Stimulated activated CD4-positive, alpha-beta T cell treated with anti-CD3 and anti-CD28 coated beads, Interleukin-1b, Interleukin-23, amount 100 ng/mL, for 1 hour (primary cell): ENCODE measurements around the gene CLIP4.

Experiments
- DNase-seq, 2 donors: peaks; one replicate each; pipeline ENCODE4 v3.0.0-alpha.2; 2020; ENCODE audit warnings: low read depth in 2 of 2

CLIP4 gene

GRCh38 chr2:29191817-29192216 is 76.6 kb downstream of the CLIP4 start:
- no peak for DNase-seq

- DNase-seq = no peak
Observed at GRCh38 chr2:29192526-29192925, 77.3 kb downstream of the CLIP4 start.

- no peak for DNase-seq
Observed at GRCh38 chr2:29193111-29193510, 77.9 kb downstream of the CLIP4 start.

GRCh38 chr2:29193681-29194080 is 78.5 kb downstream of the CLIP4 start:
- no peak for DNase-seq

- no peak for DNase-seq
Observed at GRCh38 chr2:29195796-29196195, 80.6 kb downstream of the CLIP4 start.

- peak; percentile 46 to 66 for DNase-seq
Observed at GRCh38 chr2:29196792-29197788, 81.9 kb downstream of the CLIP4 start.

GRCh38 chr2:29201979-29202378 is 86.8 kb downstream of the CLIP4 start:
- no peak for DNase-seq

- no peak for DNase-seq
Observed at GRCh38 chr2:29202819-29203495, 87.7 kb downstream of the CLIP4 start.

GRCh38 chr2:29206941-29207340 is 91.7 kb downstream of the CLIP4 start:
- DNase-seq = no peak

- no peak for DNase-seq
Observed at GRCh38 chr2:29207352-29208148, 92.3 kb downstream of the CLIP4 start.

- DNase-seq = no peak
Observed at GRCh38 chr2:29209551-29209950, 94.3 kb downstream of the CLIP4 start.

GRCh38 chr2:29212009-29212408 is 96.8 kb downstream of the CLIP4 start:
- no peak for DNase-seq

- no peak for DNase-seq
Observed at GRCh38 chr2:29213888-29214291, 98.7 kb downstream of the CLIP4 start.

- DNase-seq = no peak
Observed at GRCh38 chr2:29215073-29215472, 99.9 kb downstream of the CLIP4 start.

GRCh38 chr2:29215739-29216608 is 100.8 kb downstream of the CLIP4 start:
- no peak for DNase-seq

GRCh38 chr2:29216609-29216909 is 101.3 kb downstream of the CLIP4 start:
- DNase-seq = no peak

- DNase-seq = no peak
Observed at GRCh38 chr2:29218071-29218470, 102.9 kb downstream of the CLIP4 start.

- no peak for DNase-seq
Observed at GRCh38 chr2:29218550-29219125, 103.4 kb downstream of the CLIP4 start.

- DNase-seq = no peak
Observed at GRCh38 chr2:29219374-29219773, 104.2 kb downstream of the CLIP4 start.

GRCh38 chr2:29220506-29221270 is 105.5 kb downstream of the CLIP4 start:
- no peak for DNase-seq
